T-cell (primary cell): ENCODE data around the gene LAMC3. TPM values are rescaled to one million over a fixed set of nuclear protein-coding genes. Genes with fewer than 3 reads are reported as not detected.

ENCODE experiments used
- ATAC-seq, 4 experiments: fragments of 200-7000 bp in 3 of 4; fragments of 150-1000 bp in 1 of 4; cut with Tn5 transposase; replicated peaks in 1 of 4; 1 replicate in 3 of 4; 2 replicates in 1 of 4; pipeline ENCODE4 v1.10.0; 2021; ENCODE audit warnings: moderate library complexity in 3 of 4, mild to moderate bottlenecking in 2 of 4, moderate number of reproducible peaks in 1 of 4
- CTCF ChIA-PET, 2 donors: fragments of 300-600 bp; sonication (Branson Sonifier 250); formaldehyde crosslinking; loops; one replicate each; lab custom pipeline; 2022; ENCODE audit warnings: antibody characterized with exemption in 2 of 2; lab: Charles Lee
- POLR2A ChIA-PET, 2 donors: fragments of 300-600 bp; sonication (Branson Sonifier 250); formaldehyde crosslinking; loops; one replicate each; lab custom pipeline; 2022; ENCODE audit warnings: antibody characterized with exemption in 2 of 2; lab: Charles Lee
- DNase-seq, 35 experiments: peaks; one replicate each; pipeline versions ENCODE4 v3.0.0 to v3.0.0-alpha.2; 2013 to 2023
- H3K27ac ChIP-seq: one replicate; pipeline ENCODE4 v1.5.1; 2013; ENCODE audit warnings: low read length
- H3K27me3 ChIP-seq, 2 experiments: replicated peaks in 1 of 2; 1 replicate in 1 of 2; 2 replicates in 1 of 2; pipeline versions ENCODE4 v1.6.1 to v1.7.0; 2013; ENCODE audit warnings: low read length in 1 of 2, mixed read lengths in 1 of 2; ENCODE audit not compliant: control insufficient read depth in 2 of 2, insufficient read depth in 2 of 2; ENCODE audit errors: extremely low read depth in 1 of 2
- H3K36me3 ChIP-seq, 2 donors: 1 replicate in 1 of 2; 2 replicates in 1 of 2; pipeline versions ENCODE4 v1.6.1 to v1.7.0; 2013; ENCODE audit warnings: low read length in 1 of 2; ENCODE audit not compliant: control insufficient read depth in 2 of 2, insufficient read depth in 1 of 2; ENCODE audit errors: extremely low read depth in 1 of 2
- H3K4me1 ChIP-seq, 2 experiments: 1 replicate in 1 of 2; 2 replicates in 1 of 2; pipeline versions ENCODE4 v1.6.1 to v1.7.0; 2013; ENCODE audit warnings: low read length in 2 of 2, mixed read lengths in 1 of 2; ENCODE audit not compliant: insufficient read depth in 2 of 2, control insufficient read depth in 1 of 2; ENCODE audit errors: extremely low read depth in 1 of 2
- H3K4me3 ChIP-seq, 2 donors: 1 replicate in 1 of 2; 2 replicates in 1 of 2; pipeline versions ENCODE4 v1.5.1 to v1.7.0; 2013; ENCODE audit warnings: mild to moderate bottlenecking in 2 of 2, low read length in 1 of 2, moderate library complexity in 1 of 2; ENCODE audit not compliant: control insufficient read depth in 1 of 2; ENCODE audit errors: extremely low read depth in 1 of 2
- H3K9me3 ChIP-seq: 2 replicates; pipeline ENCODE4 v1.7.0; 2013
- H3K27ac Mint-ChIP-seq, 2 donors: one replicate each; pipeline ENCODE4 v1.8.0; 2020 to 2021; ENCODE audit warnings: mild to moderate bottlenecking in 2 of 2, mixed read lengths in 2 of 2
- H3K27me3 Mint-ChIP-seq, 2 donors: one replicate each; pipeline ENCODE4 v1.8.0; 2021 to 2022; ENCODE audit warnings: mixed read lengths in 2 of 2
- H3K36me3 Mint-ChIP-seq: one replicate; pipeline ENCODE4 v1.8.0; 2021; ENCODE audit warnings: mixed read lengths
- H3K4me1 Mint-ChIP-seq, 3 donors: one replicate each; pipeline ENCODE4 v1.8.0; 2020 to 2022; ENCODE audit warnings: mixed read lengths in 3 of 3, mild to moderate bottlenecking in 1 of 3
- H3K4me3 Mint-ChIP-seq, 3 donors: one replicate each; pipeline ENCODE4 v1.8.0; 2020 to 2022; ENCODE audit warnings: mild to moderate bottlenecking in 3 of 3, mixed read lengths in 3 of 3, moderate library complexity in 3 of 3
- H3K9me3 Mint-ChIP-seq, 3 donors: one replicate each; pipeline ENCODE4 v1.8.0; 2020 to 2022; ENCODE audit warnings: mixed read lengths in 3 of 3
- WGBS: methylation state at CpG from one replicate; pipeline ENCODE4 v1.1.5; 2013; ENCODE audit warnings: missing lambda C conversion rate; ENCODE audit not compliant: insufficient coverage; 5-methylcytosine and 5-hydroxymethylcytosine counted together
- total RNA-seq, 35 experiments: library from RNA in 6 of 35; stranded (reverse) in 6 of 35; fragments of 120-200 nt in 1 of 35; gene quantifications; one replicate each; pipeline versions ENCODE4 v1.2.1 to v1.2.4 and lab custom pipeline; 2013 to 2026

LAMC3 gene
- total RNA-seq, 5 donors from 2014 or later (not counting 1 experiment from before 2014, with no cell fraction given): 0.35 to 3.7 (median 1.8) TPM

GRCh38 chr9:131038256-131039128 lies 29.5 kb downstream of the LAMC3 start:
- Mint-ChIP-seq H3K4me3 (no peak overlapping the region), H3K9me3 (no peaks in the 10 kb centered on the region), H3K36me3 (no peaks in the 10 kb centered on the region), H3K27me3 (peaks cover 7 to 16% of the 10 kb centered on the region in 2 donors), H3K4me1 (no peaks in the 10 kb centered on the region), H3K27ac (no peak overlapping the region)
- no peaks in the 10 kb centered on the region for H3K36me3 ChIP-seq
- no peaks in the 10 kb centered on the region for H3K9me3 ChIP-seq
- POLR2A ChIA-PET: no interaction called here
- ATAC-seq (no peak), DNase-seq (no peak)
- H3K4me3 ChIP-seq: no peak overlapping the region
- no peaks in the 10 kb centered on the region for H3K4me1 ChIP-seq
- WGBS: 90% methylated on average over 15 of the region's 19 CpGs
- H3K27me3 ChIP-seq: peaks cover 0 to 36% of the 10 kb centered on the region in 2 experiments
- H3K27ac ChIP-seq: no peak overlapping the region
- CTCF ChIA-PET: interaction anchor here in 1 of 2 donors (0.6 kb wide), 1 partner anchor 21 kb away, joined by 4 read pairs; no protein-coding TSS in a partner anchor

DNA sequence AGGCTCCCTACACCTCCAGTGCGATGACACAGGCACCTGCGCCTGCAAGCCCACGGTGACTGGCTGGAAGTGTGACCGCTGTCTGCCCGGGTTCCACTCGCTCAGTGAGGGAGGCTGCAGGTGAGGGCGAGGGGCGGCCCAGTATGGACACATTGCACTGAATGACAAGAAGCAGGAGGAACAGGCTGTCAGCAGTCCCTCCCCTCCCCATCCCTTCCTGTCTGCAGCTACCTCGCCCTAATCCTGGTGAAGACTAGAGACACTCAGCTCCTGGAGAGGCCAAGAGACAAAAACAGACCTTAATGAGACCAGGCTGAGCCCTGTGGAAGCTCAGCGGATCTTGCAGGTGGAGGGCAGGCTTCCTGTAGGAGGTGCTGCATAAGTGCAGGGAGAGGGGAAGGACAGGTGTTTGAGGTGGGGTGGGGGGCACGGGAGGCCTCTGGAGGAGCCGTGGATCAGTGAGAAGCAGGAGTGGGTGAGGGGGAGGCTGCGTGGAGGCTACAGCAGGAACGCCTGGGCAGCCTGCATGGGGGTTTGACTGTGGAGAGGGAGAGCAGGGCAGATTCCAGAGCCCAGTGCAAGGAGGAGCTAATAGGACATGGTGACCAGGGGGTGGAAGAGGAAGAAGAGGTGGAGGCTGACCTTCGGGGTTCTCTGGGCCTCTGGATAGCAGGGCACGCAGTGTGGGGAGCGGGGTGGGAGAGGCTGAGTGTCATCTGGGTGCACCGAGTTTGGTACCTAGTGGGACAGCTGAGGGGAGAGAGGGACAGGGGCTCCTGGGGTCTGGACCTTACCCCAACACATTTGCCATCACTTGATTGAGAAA lies 30.4 kb downstream of the LAMC3 start:
- POLR2A ChIA-PET: no interaction called here
- no peak for ATAC-seq
- 58% methylated on average over 8 of the region's 18 CpGs for WGBS

DNA sequence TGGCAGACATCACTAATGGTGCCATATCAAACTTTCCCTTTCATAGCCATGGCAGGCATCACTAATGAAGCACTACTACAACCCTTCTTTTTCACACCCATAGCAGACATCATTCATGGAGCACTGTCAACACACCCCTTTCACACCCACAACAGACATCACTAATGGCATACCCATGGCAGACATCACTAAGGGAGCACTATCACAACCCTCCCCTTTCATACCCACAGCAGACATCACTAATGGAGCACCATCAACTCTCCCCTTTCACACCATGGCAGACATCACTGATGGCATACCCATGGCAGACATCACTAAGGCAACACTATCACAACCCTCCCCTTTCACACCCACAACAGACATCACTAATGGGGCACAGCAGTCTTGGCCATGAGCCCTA lies 33.7 kb downstream of the LAMC3 start:
- H3K36me3 Mint-ChIP-seq: no peaks in the 10 kb centered on the region
- H3K4me1 Mint-ChIP-seq: peaks cover 0 to 13% (median 10%) of the 10 kb centered on the region in 3 donors
- CTCF ChIA-PET: no interaction called here
- peaks cover under 1 to 9% of the 10 kb centered on the region in 2 donors for H3K27me3 Mint-ChIP-seq
- Histone ChIP-seq H3K36me3 (no peaks in the 10 kb centered on the region), H3K27ac (no peak overlapping the region), H3K9me3 (no peaks in the 10 kb centered on the region), H3K4me3 (no peak overlapping the region), H3K4me1 (peaks cover 0 to 15% of the 10 kb centered on the region in 2 experiments), H3K27me3 (peaks cover 0 to 26% of the 10 kb centered on the region in 2 experiments)
- POLR2A ChIA-PET: no interaction called here
- no peaks in the 10 kb centered on the region for H3K9me3 Mint-ChIP-seq
- H3K4me3 Mint-ChIP-seq: no peak overlapping the region
- ATAC-seq (no peak), DNase-seq (no peak)
- no peak overlapping the region for H3K27ac Mint-ChIP-seq

More for the DNA sequence above, 30.4 kb downstream of the LAMC3 start:
- Mint-ChIP-seq H3K4me1 (no peaks in the 10 kb centered on the region), H3K36me3 (no peaks in the 10 kb centered on the region), H3K27ac (no peak overlapping the region), H3K27me3 (peaks cover 5 to 16% of the 10 kb centered on the region in 2 donors), H3K4me3 (no peak overlapping the region), H3K9me3 (no peaks in the 10 kb centered on the region)
- H3K4me1 ChIP-seq: no peaks in the 10 kb centered on the region
- no peak for DNase-seq
- no peaks in the 10 kb centered on the region for H3K36me3 ChIP-seq
- CTCF ChIA-PET: no interaction called here
- no peak overlapping the region for H3K27ac ChIP-seq
- H3K27me3 ChIP-seq: peaks cover 0 to 28% of the 10 kb centered on the region in 2 experiments
- no peak overlapping the region for H3K4me3 ChIP-seq
- no peaks in the 10 kb centered on the region for H3K9me3 ChIP-seq

GRCh38 chr9:131043087-131043486 lies 34.1 kb downstream of the LAMC3 start:
- WGBS: 20% methylated on average over 1 of the region's 2 CpGs
- no peak overlapping the region for H3K4me3 ChIP-seq
- no peaks in the 10 kb centered on the region for H3K36me3 ChIP-seq
- Mint-ChIP-seq H3K27me3 (peaks cover 0 to 5% of the 10 kb centered on the region in 2 donors), H3K36me3 (no peaks in the 10 kb centered on the region), H3K27ac (no peak overlapping the region), H3K4me3 (no peak overlapping the region), H3K4me1 (peaks cover 0 to 13% (median 10%) of the 10 kb centered on the region in 3 donors), H3K9me3 (no peaks in the 10 kb centered on the region)
- no peaks in the 10 kb centered on the region for H3K9me3 ChIP-seq
- peaks cover 0 to 15% of the 10 kb centered on the region in 2 experiments for H3K4me1 ChIP-seq
- POLR2A ChIA-PET: no interaction called here
- peaks cover 0 to 25% of the 10 kb centered on the region in 2 experiments for H3K27me3 ChIP-seq
- no peak for ATAC-seq
- DNase-seq: no peak
- H3K27ac ChIP-seq: no peak overlapping the region
- CTCF ChIA-PET: no interaction called here

GRCh38 chr9:131043646-131044045 lies 34.7 kb downstream of the LAMC3 start:
- H3K27me3 Mint-ChIP-seq: peaks cover 0 to 7% of the 10 kb centered on the region in 2 donors
- Histone ChIP-seq H3K4me1 (peaks cover 0 to 15% of the 10 kb centered on the region in 2 experiments), H3K27me3 (peaks cover 0 to 25% of the 10 kb centered on the region in 2 experiments), H3K9me3 (no peaks in the 10 kb centered on the region), H3K36me3 (no peaks in the 10 kb centered on the region), H3K27ac (no peak overlapping the region), H3K4me3 (no peak overlapping the region)
- no peaks in the 10 kb centered on the region for H3K36me3 Mint-ChIP-seq
- ChIA-PET CTCF (no interaction called here), POLR2A (no interaction called here)
- H3K27ac Mint-ChIP-seq: no peak overlapping the region
- H3K4me3 Mint-ChIP-seq: no peak overlapping the region
- H3K4me1 Mint-ChIP-seq: peaks cover 0 to 15% (median 12%) of the 10 kb centered on the region in 3 donors
- no CpG with 5 or more reads among the region's 6 CpGs for WGBS
- DNase-seq (no peak), ATAC-seq (no peak)
- H3K9me3 Mint-ChIP-seq: no peaks in the 10 kb centered on the region
